HepG2 (cell line): ENCODE results near the gene STX5. TPM values are rescaled to one million over a fixed set of nuclear protein-coding genes. Genes with fewer than 3 reads are reported as not detected.
A peak's percentile ranks its signal among the peaks of the same experiment; 100 is the strongest.

Source experiments
- BCL3 ChIP-seq: sonication (generic); formaldehyde crosslinking; IDR thresholded peaks from 2 replicates; pipeline ENCODE4 v1.5.1; 2020; ENCODE audit warnings: mild to moderate bottlenecking, missing genetic modification reagents, moderate library complexity
- GATA4 ChIP-seq: sonication (generic); IDR thresholded peaks from 2 replicates; pipeline ENCODE4 v1.6.1; 2016; ENCODE audit warnings: antibody characterized with exemption, low read depth, borderline replicate concordance
- HIC2 ChIP-seq: sonication (generic); formaldehyde crosslinking; IDR thresholded peaks from 2 replicates; pipeline ENCODE4 v1.9.0; 2022; ENCODE audit warnings: low read depth, missing genetic modification reagents
- IRF9 ChIP-seq: sonication (generic); formaldehyde crosslinking; IDR thresholded peaks from 2 replicates; pipeline ENCODE4 v1.8.0; 2022; ENCODE audit warnings: missing genetic modification reagents, mild to moderate bottlenecking, borderline replicate concordance
- LRRFIP1 ChIP-seq: sonication (generic); formaldehyde crosslinking; conservative IDR thresholded peaks from 2 replicates; pipeline ENCODE4 v1.4.0; 2020; ENCODE audit warnings: missing genetic modification reagents
- NR2F2 ChIP-seq: IDR thresholded peaks from 2 replicates; pipeline ENCODE4 v1.6.1; 2012; ENCODE audit warnings: low read depth, inconsistent platforms, borderline replicate concordance
- PLRG1 ChIP-seq: fragments of 450-650 bp; conservative IDR thresholded peaks from 2 replicates; pipeline ENCODE4 v1.6.1; 2016
- SMARCC2 ChIP-seq: fragments of 450-650 bp; IDR thresholded peaks from 2 replicates; pipeline ENCODE4 v1.6.1; 2017; ENCODE audit warnings: antibody characterized with exemption, mild to moderate bottlenecking
- THAP8 ChIP-seq: sonication (generic); formaldehyde crosslinking; IDR thresholded peaks from 2 replicates; pipeline ENCODE4 v1.5.1; 2020; ENCODE audit warnings: missing genetic modification reagents, mild to moderate bottlenecking, borderline replicate concordance
- TRAFD1 ChIP-seq: sonication (generic); formaldehyde crosslinking; IDR thresholded peaks from 2 replicates; pipeline ENCODE4 v1.5.1; 2020; ENCODE audit warnings: missing genetic modification reagents, mild to moderate bottlenecking, borderline replicate concordance
- YEATS2 ChIP-seq: sonication (generic); formaldehyde crosslinking; IDR thresholded peaks from 2 replicates; pipeline ENCODE4 v1.4.0; 2020; ENCODE audit warnings: missing genetic modification reagents, borderline replicate concordance
- ZFAT ChIP-seq: sonication (generic); formaldehyde crosslinking; conservative IDR thresholded peaks from 2 replicates; pipeline ENCODE4 v1.8.1; 2023; ENCODE audit warnings: missing genetic modification reagents, inconsistent platforms
- ZNF674 ChIP-seq: sonication (generic); formaldehyde crosslinking; IDR thresholded peaks from 2 replicates; pipeline ENCODE4 v1.5.0; 2020; ENCODE audit warnings: low read depth, mild to moderate bottlenecking, missing genetic modification reagents
- ZNF709 ChIP-seq: sonication (generic); formaldehyde crosslinking; IDR thresholded peaks from 2 replicates; pipeline ENCODE4 v1.5.0; 2020; ENCODE audit warnings: mild to moderate bottlenecking, missing genetic modification reagents
- polyA plus RNA-seq, 8 experiments: library from polyadenylated mRNA; depleted of rRNA in 3 of 8; stranded (reverse) in 7 of 8; unstranded in 1 of 8; fragments of >200 nt; fragmentation: Illumina TruSeq in 4 of 8; extraction: Trizol in 4 of 8; gene quantifications; 2 replicates each; pipeline versions ENCODE4 v1.2.1 to v1.2.3, GENCODE V29; 2011 to 2016; ENCODE audit warnings: low read depth in 4 of 8, missing spikeins in 1 of 8, mixed read lengths in 1 of 8; ENCODE audit not compliant: insufficient read depth in 1 of 8
- total RNA-seq, 5 experiments: library from RNA; depleted of rRNA; stranded (reverse); fragments of >200 nt; fragmentation: Illumina TruSeq; extraction: Trizol; gene quantifications; 2 replicates each; pipeline ENCODE4 v1.2.3, GENCODE V29; 2016; ENCODE audit warnings: low read depth in 1 of 5

STX5 gene
- total and polyA plus RNA-seq, 2 of the 13 experiments (the other 11 are each of a cell fraction or from before 2014, with no cell fraction given), result 26.9 to 30.0 TPM

- TF ChIP-seq TRAFD1 (CRISPR knock-in tag), result no peak
- no peak for TF ChIP-seq THAP8 (CRISPR knock-in tag)
- no peak for TF ChIP-seq LRRFIP1 (CRISPR knock-in tag)
- TF ChIP-seq NR2F2, result no peak
- no peak for TF ChIP-seq ZNF674 (CRISPR knock-in tag)
- no peak for TF ChIP-seq ZFAT (CRISPR knock-in tag)
- TF ChIP-seq BCL3 (CRISPR knock-in tag), result peak; percentile 54; the same call in 1 of the 2 replicates
- TF ChIP-seq ZNF709 (CRISPR knock-in tag), result peak; percentile 69; the same call in 1 of the 2 replicates
- TF ChIP-seq IRF9, result no peak
- TF ChIP-seq SMARCC2, result no peak
- TF ChIP-seq YEATS2 (CRISPR knock-in tag), result peak; percentile 68; the same call in 1 of the 2 replicates
- TF ChIP-seq PLRG1, result no peak
- peak; percentile 63; the same call in 1 of the 2 replicates for TF ChIP-seq GATA4
- no peak for TF ChIP-seq HIC2 (CRISPR knock-in tag)
These were observed at the start of gene STX5 (continued) for GRCh38 chr11:62831520-62832335.
